ENCODE results near the gene ZBTB20.

ZBTB20 gene

DNA sequence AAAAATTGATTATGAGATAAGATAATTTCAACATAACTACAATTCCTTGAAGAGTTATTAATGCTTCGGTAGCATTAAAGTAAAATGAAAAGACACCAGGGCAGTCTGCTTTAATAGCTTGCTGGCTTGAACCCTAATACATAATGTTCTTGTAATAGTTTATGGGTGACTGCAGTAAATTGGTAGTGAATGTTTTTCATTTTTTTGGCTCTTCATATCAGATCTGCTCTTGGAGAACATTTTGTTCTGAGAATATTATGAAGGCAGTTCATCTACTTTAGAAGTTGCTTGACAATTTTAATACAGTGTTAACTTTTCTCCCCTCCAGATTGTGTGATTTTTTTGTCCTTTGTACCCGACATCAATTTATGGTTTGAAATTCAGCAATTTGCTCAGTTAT is 128.4 kb downstream of the ZBTB20 start:
- TF ChIP-seq, protein P1, sequence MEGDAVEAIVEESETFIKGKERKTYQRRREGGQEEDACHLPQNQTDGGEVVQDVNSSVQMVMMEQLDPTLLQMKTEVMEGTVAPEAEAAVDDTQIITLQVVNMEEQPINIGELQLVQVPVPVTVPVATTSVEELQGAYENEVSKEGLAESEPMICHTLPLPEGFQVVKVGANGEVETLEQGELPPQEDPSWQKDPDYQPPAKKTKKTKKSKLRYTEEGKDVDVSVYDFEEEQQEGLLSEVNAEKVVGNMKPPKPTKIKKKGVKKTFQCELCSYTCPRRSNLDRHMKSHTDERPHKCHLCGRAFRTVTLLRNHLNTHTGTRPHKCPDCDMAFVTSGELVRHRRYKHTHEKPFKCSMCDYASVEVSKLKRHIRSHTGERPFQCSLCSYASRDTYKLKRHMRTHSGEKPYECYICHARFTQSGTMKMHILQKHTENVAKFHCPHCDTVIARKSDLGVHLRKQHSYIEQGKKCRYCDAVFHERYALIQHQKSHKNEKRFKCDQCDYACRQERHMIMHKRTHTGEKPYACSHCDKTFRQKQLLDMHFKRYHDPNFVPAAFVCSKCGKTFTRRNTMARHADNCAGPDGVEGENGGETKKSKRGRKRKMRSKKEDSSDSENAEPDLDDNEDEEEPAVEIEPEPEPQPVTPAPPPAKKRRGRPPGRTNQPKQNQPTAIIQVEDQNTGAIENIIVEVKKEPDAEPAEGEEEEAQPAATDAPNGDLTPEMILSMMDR (IDR thresholded peaks at IDR 0.05; ENCODE audit: extremely low read depth, missing control alignments), result no peak
- no peak for DNase-seq (ENCODE audit: low spot score)

DNA sequence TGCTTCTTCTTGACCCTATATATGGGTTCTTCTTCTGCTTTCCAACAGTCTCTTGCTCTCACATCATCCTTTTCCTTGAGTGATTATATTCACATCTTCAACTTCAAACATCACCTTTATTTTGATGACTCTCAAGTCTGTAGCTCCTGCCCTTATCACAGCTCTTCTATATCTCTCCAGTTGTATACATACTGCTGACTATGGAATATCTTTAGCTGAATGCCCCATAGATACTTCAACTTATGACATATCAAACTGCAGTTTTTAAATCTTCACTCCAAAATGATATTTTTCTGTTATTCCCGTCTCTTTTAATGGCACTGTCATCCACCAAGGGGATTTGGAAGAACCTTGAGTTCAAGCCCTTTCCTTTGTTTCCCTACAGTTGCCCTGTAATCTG is 139.1 kb downstream of the ZBTB20 start:
- TF ChIP-seq, protein P1 (IDR thresholded peaks at IDR 0.05; ENCODE audit: extremely low read depth, missing control alignments), result no peak
- no peak for DNase-seq (ENCODE audit: low spot score)

DNA sequence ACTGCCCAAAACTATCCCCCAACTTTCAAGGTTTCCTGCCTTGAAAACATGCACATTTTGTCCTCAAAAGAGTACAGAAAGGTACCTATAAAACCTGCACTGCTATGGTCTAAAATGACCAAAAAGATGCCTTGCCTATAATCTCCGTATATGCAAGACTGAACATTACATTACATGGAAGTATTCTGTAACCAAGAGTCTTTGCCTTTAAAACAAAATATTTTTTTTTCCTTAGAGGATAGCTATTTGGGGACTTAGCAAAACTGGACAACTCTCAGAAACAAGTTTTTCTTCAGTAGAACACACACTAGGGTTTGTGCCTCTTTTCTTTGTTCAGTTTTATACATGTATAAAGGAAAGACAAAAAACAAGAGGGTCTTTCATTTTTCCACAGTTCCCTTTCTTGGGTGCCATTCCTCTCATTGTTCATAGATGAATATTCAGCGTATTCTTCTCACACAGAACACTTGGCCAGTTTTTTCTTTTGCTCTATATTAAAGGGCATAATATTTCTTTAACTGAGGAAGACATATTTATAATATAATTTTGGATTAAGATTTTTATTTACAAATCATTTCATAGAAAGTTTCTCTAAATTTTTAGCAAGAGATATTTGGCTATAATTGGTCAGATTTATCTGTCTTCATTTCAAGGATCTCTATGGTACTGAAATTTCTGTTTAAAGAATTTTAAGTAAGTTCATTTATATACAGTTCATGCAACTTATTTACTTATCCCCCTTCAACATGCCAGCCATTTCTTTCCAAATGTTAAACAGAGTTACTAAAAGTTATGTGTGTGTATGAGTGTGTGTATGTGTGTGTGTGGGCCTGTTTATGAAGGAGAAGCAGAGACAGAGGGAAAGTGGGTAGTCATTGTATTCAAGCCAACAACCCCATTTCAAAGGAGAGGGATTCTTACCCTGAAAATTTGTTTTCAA is 142.6 kb downstream of the ZBTB20 start:
- TF ChIP-seq, protein P1 (IDR thresholded peaks at IDR 0.05; ENCODE audit: extremely low read depth, missing control alignments), result no peak
- DNase-seq (ENCODE audit: low spot score), result no peak

DNA sequence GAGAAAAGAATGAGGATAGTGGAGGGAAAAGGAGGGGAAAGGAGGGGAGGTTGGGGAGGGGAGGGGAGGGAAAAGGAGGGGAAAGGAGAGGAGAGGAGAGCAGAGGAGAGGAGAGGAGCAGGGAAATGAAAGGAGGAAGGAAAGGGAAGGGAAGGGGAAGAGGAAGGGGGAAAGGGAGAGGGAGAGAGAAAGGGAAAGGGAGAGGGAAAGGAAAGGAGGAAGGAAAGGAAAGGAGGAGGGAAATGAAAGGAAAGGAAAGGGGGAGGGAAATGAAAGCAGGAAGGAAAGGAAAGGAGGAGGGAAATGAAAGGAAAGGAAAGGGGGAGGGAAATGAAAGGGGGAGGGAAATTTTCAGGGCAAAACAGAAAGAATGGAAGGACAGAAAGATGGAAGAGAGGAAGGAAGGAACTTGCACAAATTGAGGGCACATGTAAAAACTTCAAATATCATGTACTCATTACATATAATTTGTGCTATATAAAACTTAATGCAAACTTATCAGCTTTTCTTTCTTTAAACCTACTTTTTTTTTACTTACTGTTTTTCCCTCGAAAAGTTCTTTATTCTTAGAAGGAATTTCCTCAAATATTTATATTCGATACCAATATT is 148.0 kb downstream of the ZBTB20 start:
- DNase-seq (ENCODE audit: low spot score), result no peak

DNA sequence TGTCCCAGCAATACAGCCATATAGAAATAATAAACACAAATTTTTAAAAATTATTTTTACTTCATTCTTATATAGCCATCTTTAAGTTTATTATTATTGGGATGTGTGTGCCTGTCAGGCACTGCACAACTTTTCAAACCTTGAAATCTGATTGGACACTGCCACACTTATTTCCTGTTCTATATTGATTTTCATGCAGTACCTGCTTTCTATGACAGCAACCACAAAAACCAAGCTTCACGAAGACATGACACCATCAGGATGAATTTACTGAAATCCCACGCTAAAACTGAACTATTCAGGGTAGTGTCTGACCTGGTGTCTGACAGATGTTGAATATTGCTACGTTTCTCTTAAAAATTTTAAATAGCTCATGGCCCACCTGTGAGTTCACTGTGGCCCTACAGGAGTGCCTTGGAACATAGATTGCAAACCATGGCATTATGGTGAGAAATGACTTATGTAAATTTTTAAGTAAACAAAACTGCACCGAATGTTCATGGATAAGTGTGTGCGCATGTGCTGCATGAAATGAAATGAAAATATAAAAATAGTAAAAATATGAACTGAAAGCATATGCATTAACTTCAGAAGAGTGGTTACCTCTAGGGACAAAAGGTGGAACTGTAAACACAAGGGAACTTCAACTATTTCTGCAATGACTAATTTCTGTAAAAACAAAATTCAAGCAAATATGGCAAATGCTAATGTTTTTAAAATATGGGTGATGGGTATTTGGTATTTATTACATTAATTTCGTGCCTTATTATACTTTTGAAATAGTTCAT is 152.3 kb downstream of the ZBTB20 start:
- no peak for DNase-seq (ENCODE audit: low spot score)
- TF ChIP-seq, protein P1 (IDR thresholded peaks at IDR 0.05; ENCODE audit: extremely low read depth, missing control alignments), result no peak

More for the DNA sequence above, 148.0 kb downstream of the ZBTB20 start:
- TF ChIP-seq, protein P1 (IDR thresholded peaks at IDR 0.05; ENCODE audit: extremely low read depth, missing control alignments), result no peak

DNA sequence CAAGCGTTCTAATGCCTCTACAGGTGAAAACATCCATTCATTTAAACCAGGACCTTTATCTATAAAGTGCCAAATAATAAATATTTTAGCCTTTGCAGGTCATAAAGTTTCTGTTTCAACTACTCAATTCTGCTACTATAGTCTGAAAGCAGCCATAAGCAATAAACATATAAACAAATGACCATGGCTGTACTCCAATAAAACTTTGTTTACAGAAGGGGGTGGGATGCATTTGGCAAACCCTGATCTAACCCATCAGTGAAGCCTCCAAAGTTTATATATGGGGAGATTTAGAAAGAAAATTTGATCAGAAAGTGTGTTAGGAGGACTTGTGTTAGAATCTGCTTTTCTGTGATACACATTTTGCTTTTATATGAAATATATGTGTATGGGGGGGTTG is 161.3 kb downstream of the ZBTB20 start:
- TF ChIP-seq, protein P1 (IDR thresholded peaks at IDR 0.05; ENCODE audit: extremely low read depth, missing control alignments), result no peak
- no peak for DNase-seq (ENCODE audit: low spot score)

All from GM20000 (cell line).